ENCODE data around the gene FHOD3.

FHOD3 gene

DNA sequence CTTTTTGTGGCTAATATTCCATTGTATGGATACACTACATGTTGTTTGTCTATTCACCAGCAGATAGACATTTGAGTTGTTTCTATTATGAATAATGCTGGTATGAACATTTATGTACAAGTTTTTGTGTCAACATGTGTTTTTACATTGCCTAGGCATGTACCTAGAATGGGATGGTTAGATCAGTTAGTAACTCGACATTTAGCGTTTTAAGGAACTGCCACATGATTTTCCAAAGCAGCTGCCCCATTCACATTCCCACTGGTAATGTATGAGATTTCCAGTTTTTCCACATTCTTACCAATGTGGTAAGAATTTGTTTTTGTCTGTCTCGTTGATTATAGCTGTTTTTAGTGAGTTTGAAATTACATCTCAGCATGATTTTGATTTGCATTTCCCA lies 112.8 kb downstream of the FHOD3 start:
- DNase-seq (ENCODE audit: low read depth in 1 of 2, low spot score in 1 of 2) = no peak
- no peak overlapping the region for H3K27ac ChIP-seq (replicated peaks)
- H3K4me3 ChIP-seq (replicated peaks; ENCODE audit: insufficient read depth, low read length) = no peak overlapping the region
- TF ChIP-seq GABPA (IDR thresholded peaks at IDR 0.05; ENCODE audit: low read depth) (no peak), POLR2AphosphoS5 (IDR thresholded peaks at IDR 0.05; ENCODE audit: low read depth) (no peak), CTCF (IDR thresholded peaks at IDR 0.05; ENCODE audit: insufficient read depth, low read length) (no peak), SPI1 (IDR thresholded peaks at IDR 0.05; ENCODE audit: borderline replicate concordance, low read depth) (no peak)
- TF ChIP-seq, protein P1, sequence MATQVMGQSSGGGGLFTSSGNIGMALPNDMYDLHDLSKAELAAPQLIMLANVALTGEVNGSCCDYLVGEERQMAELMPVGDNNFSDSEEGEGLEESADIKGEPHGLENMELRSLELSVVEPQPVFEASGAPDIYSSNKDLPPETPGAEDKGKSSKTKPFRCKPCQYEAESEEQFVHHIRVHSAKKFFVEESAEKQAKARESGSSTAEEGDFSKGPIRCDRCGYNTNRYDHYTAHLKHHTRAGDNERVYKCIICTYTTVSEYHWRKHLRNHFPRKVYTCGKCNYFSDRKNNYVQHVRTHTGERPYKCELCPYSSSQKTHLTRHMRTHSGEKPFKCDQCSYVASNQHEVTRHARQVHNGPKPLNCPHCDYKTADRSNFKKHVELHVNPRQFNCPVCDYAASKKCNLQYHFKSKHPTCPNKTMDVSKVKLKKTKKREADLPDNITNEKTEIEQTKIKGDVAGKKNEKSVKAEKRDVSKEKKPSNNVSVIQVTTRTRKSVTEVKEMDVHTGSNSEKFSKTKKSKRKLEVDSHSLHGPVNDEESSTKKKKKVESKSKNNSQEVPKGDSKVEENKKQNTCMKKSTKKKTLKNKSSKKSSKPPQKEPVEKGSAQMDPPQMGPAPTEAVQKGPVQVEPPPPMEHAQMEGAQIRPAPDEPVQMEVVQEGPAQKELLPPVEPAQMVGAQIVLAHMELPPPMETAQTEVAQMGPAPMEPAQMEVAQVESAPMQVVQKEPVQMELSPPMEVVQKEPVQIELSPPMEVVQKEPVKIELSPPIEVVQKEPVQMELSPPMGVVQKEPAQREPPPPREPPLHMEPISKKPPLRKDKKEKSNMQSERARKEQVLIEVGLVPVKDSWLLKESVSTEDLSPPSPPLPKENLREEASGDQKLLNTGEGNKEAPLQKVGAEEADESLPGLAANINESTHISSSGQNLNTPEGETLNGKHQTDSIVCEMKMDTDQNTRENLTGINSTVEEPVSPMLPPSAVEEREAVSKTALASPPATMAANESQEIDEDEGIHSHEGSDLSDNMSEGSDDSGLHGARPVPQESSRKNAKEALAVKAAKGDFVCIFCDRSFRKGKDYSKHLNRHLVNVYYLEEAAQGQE (IDR thresholded peaks at IDR 0.05; ENCODE audit: insufficient replicate concordance, low read depth) = no peak
- H3K27me3 ChIP-seq (ENCODE audit: insufficient read depth, poor library complexity, severe bottlenecking) = no peaks in the 10 kb centered on the region

DNA sequence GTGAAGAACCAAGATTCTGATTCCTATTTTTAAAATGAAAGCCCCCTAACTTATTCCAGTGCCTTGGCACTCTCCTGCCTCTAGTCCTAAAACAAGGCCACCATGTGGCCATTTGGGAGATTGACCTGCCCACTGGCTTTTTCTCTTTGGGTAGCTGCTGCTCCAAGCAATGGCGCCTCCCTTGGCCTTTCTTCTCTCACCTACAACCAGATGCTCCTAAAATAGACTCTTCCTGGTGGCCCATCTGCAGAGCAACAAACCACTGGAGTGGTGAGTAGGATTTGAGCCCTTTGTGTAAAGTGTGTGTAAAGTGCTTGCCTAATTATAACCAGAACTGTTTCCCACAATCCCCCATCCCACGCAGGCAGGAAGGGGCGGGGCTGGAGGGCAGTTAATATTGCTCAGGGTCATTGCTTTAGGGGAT lies 114.2 kb downstream of the FHOD3 start:
- Histone ChIP-seq H3K4me3 (replicated peaks; ENCODE audit: insufficient read depth, low read length) (no peak overlapping the region), H3K27me3 (ENCODE audit: insufficient read depth, poor library complexity, severe bottlenecking) (no peaks in the 10 kb centered on the region), H3K27ac (replicated peaks) (no peak overlapping the region)
- no peak for TF ChIP-seq SPI1 (IDR thresholded peaks at IDR 0.05; ENCODE audit: borderline replicate concordance, low read depth)
- no peak for TF ChIP-seq GABPA (IDR thresholded peaks at IDR 0.05; ENCODE audit: low read depth)
- TF ChIP-seq, protein P1 (IDR thresholded peaks at IDR 0.05; ENCODE audit: insufficient replicate concordance, low read depth) = no peak
- no peak for TF ChIP-seq CTCF (IDR thresholded peaks at IDR 0.05; ENCODE audit: insufficient read depth, low read length)
- no peak for TF ChIP-seq POLR2AphosphoS5 (IDR thresholded peaks at IDR 0.05; ENCODE audit: low read depth)
- no peak for DNase-seq (ENCODE audit: low read depth in 1 of 2, low spot score in 1 of 2)

GRCh38 chr18:36412778-36413177 lies 115.3 kb downstream of the FHOD3 start:
- Histone ChIP-seq H3K27ac (replicated peaks) (no peak overlapping the region), H3K27me3 (ENCODE audit: insufficient read depth, poor library complexity, severe bottlenecking) (no peaks in the 10 kb centered on the region), H3K4me3 (replicated peaks; ENCODE audit: insufficient read depth, low read length) (no peak overlapping the region)
- peak; percentile 2 for TF ChIP-seq CTCF (IDR thresholded peaks at IDR 0.05; ENCODE audit: insufficient read depth, low read length)
- TF ChIP-seq, protein P1 (IDR thresholded peaks at IDR 0.05; ENCODE audit: insufficient replicate concordance, low read depth) = no peak
- no peak for DNase-seq (ENCODE audit: low read depth in 1 of 2, low spot score in 1 of 2)
